Gastroesophageal sphincter (tissue), 3 donors: ENCODE data around the gene RABGGTA.

Experiments used
- EP300 ChIP-seq: sonication (generic); formaldehyde crosslinking; IDR thresholded peaks from one replicate; pipeline ENCODE4 v1.6.1; 2017; ENCODE audit warnings: antibody characterized with exemption, mild to moderate bottlenecking
- POLR2A ChIP-seq, 2 donors: fragments of 450-650 bp; IDR thresholded peaks; one replicate each; pipeline ENCODE4 v1.6.1; 2017; ENCODE audit warnings: antibody characterized with exemption in 2 of 2, mild to moderate bottlenecking in 2 of 2, moderate library complexity in 1 of 2
- POLR2AphosphoS5 ChIP-seq: sonication (generic); formaldehyde crosslinking; IDR thresholded peaks from one replicate; pipeline ENCODE4 v1.6.1; 2017; ENCODE audit warnings: antibody characterized with exemption
- TF ChIP-seq, protein P1 (sequence below), 4 experiments: fragments of 200-600 bp in 2 of 4; fragments of 450-650 bp in 2 of 4; sonication (generic) in 1 of 4; IDR thresholded peaks; one replicate each; pipeline ENCODE4 v1.5.1; 2017 to 2019; ENCODE audit warnings: antibody characterized with exemption in 4 of 4, mild to moderate bottlenecking in 2 of 4, moderate library complexity in 2 of 4

DNA sequence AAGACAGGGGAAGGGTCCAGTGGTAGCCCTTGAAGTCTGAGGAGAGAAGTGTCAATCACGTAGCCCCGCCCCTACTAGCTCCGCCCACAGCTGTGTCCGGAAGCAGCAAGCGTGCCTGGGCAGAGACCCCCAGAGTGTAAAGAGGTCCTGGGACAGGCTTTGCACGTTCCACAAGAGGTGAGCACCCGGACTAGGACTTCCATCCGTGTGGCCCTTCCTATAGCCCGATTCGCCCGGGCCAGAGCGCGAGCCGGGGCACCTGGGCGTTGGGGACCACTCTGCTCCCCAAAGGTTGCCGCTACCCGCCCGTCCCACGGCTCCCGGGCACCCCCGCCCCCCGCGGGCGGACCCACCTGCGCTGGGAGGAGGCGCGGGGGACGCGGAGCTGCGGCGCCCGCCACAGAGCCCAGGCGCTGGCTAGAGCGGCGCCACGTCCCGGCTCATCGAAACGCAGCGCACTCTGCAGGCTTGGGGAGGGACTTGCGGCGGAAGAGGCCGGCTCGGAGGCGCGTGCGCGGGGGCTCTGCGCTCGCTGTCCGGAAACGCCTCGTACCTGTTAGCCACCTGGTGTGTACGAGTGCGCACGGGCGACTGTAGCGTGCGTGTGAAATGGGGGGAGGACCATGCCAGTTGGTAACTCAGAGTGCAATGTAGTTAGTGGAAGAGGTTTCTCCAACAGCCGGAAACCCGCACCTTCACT lies at the start of gene RABGGTA:
- no peak for TF ChIP-seq EP300
- peak; percentile 45 for TF ChIP-seq POLR2AphosphoS5
- TF ChIP-seq, protein P1, sequence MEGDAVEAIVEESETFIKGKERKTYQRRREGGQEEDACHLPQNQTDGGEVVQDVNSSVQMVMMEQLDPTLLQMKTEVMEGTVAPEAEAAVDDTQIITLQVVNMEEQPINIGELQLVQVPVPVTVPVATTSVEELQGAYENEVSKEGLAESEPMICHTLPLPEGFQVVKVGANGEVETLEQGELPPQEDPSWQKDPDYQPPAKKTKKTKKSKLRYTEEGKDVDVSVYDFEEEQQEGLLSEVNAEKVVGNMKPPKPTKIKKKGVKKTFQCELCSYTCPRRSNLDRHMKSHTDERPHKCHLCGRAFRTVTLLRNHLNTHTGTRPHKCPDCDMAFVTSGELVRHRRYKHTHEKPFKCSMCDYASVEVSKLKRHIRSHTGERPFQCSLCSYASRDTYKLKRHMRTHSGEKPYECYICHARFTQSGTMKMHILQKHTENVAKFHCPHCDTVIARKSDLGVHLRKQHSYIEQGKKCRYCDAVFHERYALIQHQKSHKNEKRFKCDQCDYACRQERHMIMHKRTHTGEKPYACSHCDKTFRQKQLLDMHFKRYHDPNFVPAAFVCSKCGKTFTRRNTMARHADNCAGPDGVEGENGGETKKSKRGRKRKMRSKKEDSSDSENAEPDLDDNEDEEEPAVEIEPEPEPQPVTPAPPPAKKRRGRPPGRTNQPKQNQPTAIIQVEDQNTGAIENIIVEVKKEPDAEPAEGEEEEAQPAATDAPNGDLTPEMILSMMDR (IDR thresholded peaks at IDR 0.05), result peak in 3 of 4 experiments; percentile 77 to 88 (median 78)
- TF ChIP-seq POLR2A (IDR thresholded peaks at IDR 0.05), result peak; percentile 60 to 71
